ENCODE data around the gene RYK. TPM values are rescaled to one million over a fixed set of nuclear protein-coding genes. Genes with fewer than 3 reads are reported as not detected.

The RYK gene
- total RNA-seq, 1 donor from 2014 or later = 60.4 TPM

GRCh38 chr3:134295930-134296329 is 45.3 kb upstream of the RYK start:
- Mint-ChIP-seq H3K36me3 (ENCODE audit: low read depth, unreplicated experiment) (no peaks in the 10 kb centered on the region), H3K27me3 (ENCODE audit: unreplicated experiment) (peaks cover 3% of the 10 kb centered on the region), H3K4me1 (ENCODE audit: unreplicated experiment) (peaks cover 18% of the 10 kb centered on the region), H3K9me3 (ENCODE audit: unreplicated experiment) (no peaks in the 10 kb centered on the region), H3K27ac (ENCODE audit: unreplicated experiment) (peak overlapping the region; percentile 2), H3K4me3 (ENCODE audit: unreplicated experiment) (no peak overlapping the region)
- TF ChIP-seq, protein P1, sequence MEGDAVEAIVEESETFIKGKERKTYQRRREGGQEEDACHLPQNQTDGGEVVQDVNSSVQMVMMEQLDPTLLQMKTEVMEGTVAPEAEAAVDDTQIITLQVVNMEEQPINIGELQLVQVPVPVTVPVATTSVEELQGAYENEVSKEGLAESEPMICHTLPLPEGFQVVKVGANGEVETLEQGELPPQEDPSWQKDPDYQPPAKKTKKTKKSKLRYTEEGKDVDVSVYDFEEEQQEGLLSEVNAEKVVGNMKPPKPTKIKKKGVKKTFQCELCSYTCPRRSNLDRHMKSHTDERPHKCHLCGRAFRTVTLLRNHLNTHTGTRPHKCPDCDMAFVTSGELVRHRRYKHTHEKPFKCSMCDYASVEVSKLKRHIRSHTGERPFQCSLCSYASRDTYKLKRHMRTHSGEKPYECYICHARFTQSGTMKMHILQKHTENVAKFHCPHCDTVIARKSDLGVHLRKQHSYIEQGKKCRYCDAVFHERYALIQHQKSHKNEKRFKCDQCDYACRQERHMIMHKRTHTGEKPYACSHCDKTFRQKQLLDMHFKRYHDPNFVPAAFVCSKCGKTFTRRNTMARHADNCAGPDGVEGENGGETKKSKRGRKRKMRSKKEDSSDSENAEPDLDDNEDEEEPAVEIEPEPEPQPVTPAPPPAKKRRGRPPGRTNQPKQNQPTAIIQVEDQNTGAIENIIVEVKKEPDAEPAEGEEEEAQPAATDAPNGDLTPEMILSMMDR (IDR thresholded peaks at IDR 0.05; ENCODE audit: unreplicated experiment) = no peak
- no peak for DNase-seq (ENCODE audit: low spot score)

DNA sequence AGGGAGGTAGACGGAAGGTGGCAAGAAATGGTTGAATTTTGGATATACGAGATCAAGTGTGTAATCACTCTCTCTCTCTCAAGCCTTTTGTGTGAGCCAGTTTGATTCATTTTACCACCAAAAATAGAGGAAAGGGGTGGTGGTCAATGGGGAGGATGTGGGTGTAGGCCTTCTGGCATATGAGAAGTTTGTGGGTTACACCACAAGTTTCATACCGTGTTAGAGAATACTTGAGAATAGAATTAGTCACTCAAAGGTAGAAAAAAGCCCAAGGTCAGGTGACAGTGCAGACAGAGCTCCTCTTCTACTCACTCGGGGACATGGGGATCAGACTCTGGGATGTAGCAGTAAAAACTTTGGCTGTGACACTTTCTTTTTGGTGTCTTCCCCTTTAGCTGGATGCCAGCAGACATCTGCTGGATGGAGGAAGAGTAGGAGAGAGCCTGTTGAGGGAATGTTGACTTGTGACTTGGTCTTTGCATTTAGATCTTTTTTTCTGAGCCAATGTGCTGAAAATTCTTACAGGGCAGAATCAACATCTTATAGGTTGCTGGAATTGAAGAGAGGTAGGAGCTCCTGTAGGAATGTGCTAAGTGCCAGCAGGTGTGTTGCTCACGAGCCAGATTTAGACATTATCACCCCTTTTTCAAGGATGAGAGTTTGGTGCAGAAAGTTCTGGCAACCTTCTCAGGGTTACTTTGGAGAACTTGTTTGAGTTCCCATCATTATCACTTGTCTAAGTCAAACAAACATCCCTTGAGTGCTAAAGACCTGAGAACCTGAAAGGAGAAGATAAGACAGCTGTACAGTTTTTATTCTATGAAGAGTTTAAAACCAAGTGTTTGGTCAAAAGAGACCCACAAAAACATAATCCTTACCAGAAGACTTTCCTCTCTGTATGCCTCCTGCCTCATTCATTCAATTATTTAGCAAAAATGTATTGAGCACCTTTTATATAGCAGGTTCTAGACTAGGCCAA is 43.9 kb upstream of the RYK start:
- H3K27ac Mint-ChIP-seq (ENCODE audit: unreplicated experiment) = no peak overlapping the region
- TF ChIP-seq, protein P1 (IDR thresholded peaks at IDR 0.05; ENCODE audit: unreplicated experiment) = no peak
- H3K27me3 Mint-ChIP-seq (ENCODE audit: unreplicated experiment) = peaks cover 3% of the 10 kb centered on the region
- H3K9me3 Mint-ChIP-seq (ENCODE audit: unreplicated experiment) = no peaks in the 10 kb centered on the region
- no peaks in the 10 kb centered on the region for H3K36me3 Mint-ChIP-seq (ENCODE audit: low read depth, unreplicated experiment)
- H3K4me1 Mint-ChIP-seq (ENCODE audit: unreplicated experiment) = peaks cover 12% of the 10 kb centered on the region
- no peak overlapping the region for H3K4me3 Mint-ChIP-seq (ENCODE audit: unreplicated experiment)
- no peak for DNase-seq (ENCODE audit: low spot score)

GRCh38 chr3:134291319-134292254 is 40.9 kb upstream of the RYK start:
- no peaks in the 10 kb centered on the region for H3K4me1 Mint-ChIP-seq (ENCODE audit: unreplicated experiment)
- no peak for DNase-seq (ENCODE audit: low spot score)
- H3K36me3 Mint-ChIP-seq (ENCODE audit: low read depth, unreplicated experiment) = no peaks in the 10 kb centered on the region
- H3K9me3 Mint-ChIP-seq (ENCODE audit: unreplicated experiment) = no peaks in the 10 kb centered on the region
- peaks cover 5% of the 10 kb centered on the region for H3K27me3 Mint-ChIP-seq (ENCODE audit: unreplicated experiment)
- H3K27ac Mint-ChIP-seq (ENCODE audit: unreplicated experiment) = no peak overlapping the region
- H3K4me3 Mint-ChIP-seq (ENCODE audit: unreplicated experiment) = no peak overlapping the region
- TF ChIP-seq, protein P1 (IDR thresholded peaks at IDR 0.05; ENCODE audit: unreplicated experiment) = no peak

DNA sequence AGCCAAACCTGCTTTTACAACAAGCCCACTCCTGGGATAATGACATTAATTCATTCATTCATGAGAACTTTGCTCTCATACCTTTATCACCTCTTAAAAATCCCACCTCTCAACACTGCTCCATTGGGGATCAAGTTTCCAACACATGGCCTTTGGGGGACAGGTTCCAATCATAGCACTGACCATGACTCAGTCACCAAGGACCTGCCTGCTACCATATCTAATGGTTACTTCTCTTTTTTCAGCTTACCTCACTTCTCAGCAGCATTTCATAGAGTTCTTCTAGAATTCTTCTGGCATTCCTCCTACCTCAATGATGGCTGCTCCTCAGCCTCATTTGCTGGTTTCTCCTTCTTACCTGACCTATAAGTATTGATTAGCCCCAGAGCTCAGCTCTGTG is 36.9 kb upstream of the RYK start:
- no peak overlapping the region for H3K27ac Mint-ChIP-seq (ENCODE audit: unreplicated experiment)
- H3K27me3 Mint-ChIP-seq (ENCODE audit: unreplicated experiment) = peaks cover 2% of the 10 kb centered on the region
- TF ChIP-seq, protein P1 (IDR thresholded peaks at IDR 0.05; ENCODE audit: unreplicated experiment) = no peak
- H3K9me3 Mint-ChIP-seq (ENCODE audit: unreplicated experiment) = no peaks in the 10 kb centered on the region
- no peak overlapping the region for H3K4me3 Mint-ChIP-seq (ENCODE audit: unreplicated experiment)
- no peaks in the 10 kb centered on the region for H3K4me1 Mint-ChIP-seq (ENCODE audit: unreplicated experiment)
- H3K36me3 Mint-ChIP-seq (ENCODE audit: low read depth, unreplicated experiment) = no peaks in the 10 kb centered on the region
- no peak for DNase-seq (ENCODE audit: low spot score)
